ENCODE data around the gene ATG4C. TPM values are rescaled to one million over a fixed set of nuclear protein-coding genes. Genes with fewer than 3 reads are reported as not detected.

Gene ATG4C
- total and polyA plus RNA-seq, 2 donors (not counting 3 experiments of a cell fraction or from before 2014, with no cell fraction given) = 2.8 to 11.8 TPM

GRCh38 chr1:62906428-62906886 lies 122.5 kb downstream of the ATG4C start:
- no peaks in the 10 kb centered on the region for H4K20me1 ChIP-seq (replicated peaks; ENCODE audit: control insufficient read depth, extremely low read depth, insufficient read depth, low read length)
- no peaks in the 10 kb centered on the region for H3K79me2 ChIP-seq (ENCODE audit: control insufficient read depth, insufficient read depth, low read length)
- peak; percentile 5 for DNase-seq (ENCODE audit: low read depth, low spot score)
- POLR2A ChIA-PET = no interaction called here
- intact Hi-C loops (cut with micrococcal nuclease) (loop anchor here (1.0 kb wide), 1 partner anchor 65 kb away; no protein-coding TSS in a partner anchor), dilution Hi-C loops (cut with MboI; ENCODE audit: extremely low pct_ligation_motif_present, low sequenced_read_pairs) (no loop called here)
- H3K36me3 ChIP-seq (ENCODE audit: control insufficient read depth in 2 of 2, extremely low read depth in 1 of 2, insufficient read depth in 2 of 2, low read length in 2 of 2) = no peaks in the 10 kb centered on the region
- H3K4me2 ChIP-seq (ENCODE audit: insufficient read depth, low read length) = no peak overlapping the region
- no peak for TF ChIP-seq MYC (IDR thresholded peaks at IDR 0.05; ENCODE audit: low read depth, low read length)
- TF ChIP-seq POLR2A (IDR thresholded peaks at IDR 0.05; ENCODE audit: low read depth, low read length) = no peak
- TF ChIP-seq CTCF (IDR thresholded peaks at IDR 0.05; ENCODE audit: extremely low read depth in 1 of 2, insufficient read depth in 1 of 2, low read depth in 1 of 2, low read length in 2 of 2) = peak; percentile 44 to 45
- no peak for TF ChIP-seq GATA2 (IDR thresholded peaks at IDR 0.05; ENCODE audit: insufficient read depth, insufficient read length, low read depth, low read length)
- no peak for TF ChIP-seq POLR2AphosphoS5 (IDR thresholded peaks at IDR 0.05; ENCODE audit: insufficient read depth, low read depth, low read length)
- H3K9me3 ChIP-seq (replicated peaks; ENCODE audit: control insufficient read depth, insufficient read depth, low read length) = no peaks in the 10 kb centered on the region
- no peaks in the 10 kb centered on the region for H3K4me1 ChIP-seq (ENCODE audit: control insufficient read depth, extremely low read depth, insufficient read depth, low read length)
- H3K9me1 ChIP-seq (replicated peaks; ENCODE audit: control insufficient read depth, extremely low read depth, insufficient read depth, low read length) = no peaks in the 10 kb centered on the region
- no peak overlapping the region for H3K27ac ChIP-seq (ENCODE audit: insufficient read depth, low read depth, low read length)
- FAIRE-seq = no peak
- peaks cover 1 to 6% of the 10 kb centered on the region in 2 experiments for H3K27me3 ChIP-seq (ENCODE audit: control insufficient read depth in 2 of 2, insufficient read depth in 2 of 2, low read length in 2 of 2)
- no peak overlapping the region for H3K4me3 ChIP-seq (replicated peaks in 1 of 3; ENCODE audit: insufficient read depth in 1 of 3, low read depth in 1 of 3, low read length in 3 of 3)
- BruUV-seq (replicated peaks) = no TSS peak
- no peak overlapping the region for H2AFZ ChIP-seq (ENCODE audit: low read depth, low read length)
- no peak overlapping the region for H3K9ac ChIP-seq (replicated peaks; ENCODE audit: extremely low read depth, insufficient read depth, low read length)
- CTCF ChIA-PET = interaction anchor here (0.7 to 3.7 kb wide), 22 partner anchors 10 to 730 kb away, joined by 3 to 73 read pairs (median 4); no protein-coding TSS in a partner anchor

DNA sequence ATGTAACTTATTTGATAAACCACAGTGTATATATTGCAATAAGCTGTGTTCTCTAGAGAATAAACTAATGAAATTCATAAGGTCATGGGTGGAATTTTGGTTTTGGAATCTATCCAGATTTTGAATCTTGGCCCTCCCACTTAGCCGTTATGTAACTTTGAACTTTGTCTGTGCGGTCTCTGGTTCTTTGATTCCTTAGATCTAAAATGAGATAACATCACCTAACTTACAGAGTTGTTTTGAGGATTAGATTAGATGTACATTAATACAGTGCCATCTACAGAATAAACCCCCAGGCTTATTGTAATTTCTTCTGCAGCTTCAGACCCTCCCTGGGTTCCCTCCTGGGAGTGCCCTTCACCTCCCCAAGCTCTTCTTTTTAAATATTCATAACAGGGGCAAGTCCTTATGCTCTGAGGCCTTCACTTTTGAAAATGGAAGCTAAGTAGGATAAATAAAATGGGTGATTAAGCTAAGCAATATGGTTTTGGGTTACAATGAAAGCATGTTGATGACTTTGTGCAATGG lies 124.3 kb downstream of the ATG4C start:
- Histone ChIP-seq H2AFZ (ENCODE audit: low read depth, low read length) (no peak overlapping the region), H3K4me1 (ENCODE audit: control insufficient read depth, extremely low read depth, insufficient read depth, low read length) (no peaks in the 10 kb centered on the region), H3K9me3 (replicated peaks; ENCODE audit: control insufficient read depth, insufficient read depth, low read length) (no peaks in the 10 kb centered on the region), H3K4me3 (replicated peaks in 1 of 3; ENCODE audit: insufficient read depth in 1 of 3, low read depth in 1 of 3, low read length in 3 of 3) (no peak overlapping the region), H3K36me3 (ENCODE audit: control insufficient read depth in 2 of 2, extremely low read depth in 1 of 2, insufficient read depth in 2 of 2, low read length in 2 of 2) (no peaks in the 10 kb centered on the region), H3K9ac (replicated peaks; ENCODE audit: extremely low read depth, insufficient read depth, low read length) (no peak overlapping the region), H3K79me2 (ENCODE audit: control insufficient read depth, insufficient read depth, low read length) (no peaks in the 10 kb centered on the region), H3K9me1 (replicated peaks; ENCODE audit: control insufficient read depth, extremely low read depth, insufficient read depth, low read length) (no peaks in the 10 kb centered on the region), H3K4me2 (ENCODE audit: insufficient read depth, low read length) (no peak overlapping the region), H3K27ac (ENCODE audit: insufficient read depth, low read depth, low read length) (no peak overlapping the region), H3K27me3 (ENCODE audit: control insufficient read depth in 2 of 2, insufficient read depth in 2 of 2, low read length in 2 of 2) (peaks cover 1 to 6% of the 10 kb centered on the region in 2 experiments), H4K20me1 (replicated peaks; ENCODE audit: control insufficient read depth, extremely low read depth, insufficient read depth, low read length) (no peaks in the 10 kb centered on the region)
- FAIRE-seq (no peak), DNase-seq (ENCODE audit: low read depth, low spot score) (no peak)
- intact Hi-C loops (cut with micrococcal nuclease) (no loop called here), dilution Hi-C loops (cut with MboI; ENCODE audit: extremely low pct_ligation_motif_present, low sequenced_read_pairs) (no loop called here)
- ChIA-PET POLR2A (no interaction called here), CTCF (interaction anchor here (1.0 to 3.0 kb wide), 4 partner anchors 8 to 68 kb away, joined by 3 to 14 read pairs (median 5); no protein-coding TSS in a partner anchor)
- no peak for TF ChIP-seq JUN (IDR thresholded peaks at IDR 0.05; ENCODE audit: borderline replicate concordance, insufficient read depth, insufficient read length, low read depth)
- BruUV-seq (replicated peaks) = no TSS peak
